ENCODE data around the gene ARL6IP4. TPM values are rescaled to one million over a fixed set of nuclear protein-coding genes. Genes with fewer than 3 reads are reported as not detected.

Gene ARL6IP4
- total RNA-seq, 4 donors from 2014 or later: 123 to 175 (median 156) TPM

GRCh38 chr12:123024819-123025391, 44.4 kb downstream of the ARL6IP4 start:
- ATAC-seq: no peak
- no peaks in the 10 kb centered on the region for H3K27me3 ChIP-seq
- no peaks in the 10 kb centered on the region for H3K9me3 ChIP-seq
- no peaks in the 10 kb centered on the region for H3K4me1 ChIP-seq
- TF ChIP-seq POLR2A (IDR thresholded peaks at IDR 0.05): no peak
- no peak for TF ChIP-seq CTCF (IDR thresholded peaks at IDR 0.05 in 4 of 5, conservative IDR thresholded peaks at IDR 0.05 in 1 of 5)
- H3K27ac ChIP-seq: no peak overlapping the region
- no peak for DNase-seq
- intact Hi-C loops (cut with DNase I; ENCODE audit: low total_unique reads): no loop called here
- H3K4me3 ChIP-seq: no peak overlapping the region
- no peaks in the 10 kb centered on the region for H3K36me3 ChIP-seq
- in situ Hi-C loops (cut with MboI; ENCODE audit: low sequenced_read_pairs in 4 of 4): no loop called here

- Histone ChIP-seq H3K27ac (no peak overlapping the region), H3K4me3 (no peak overlapping the region), H3K9me3 (no peaks in the 10 kb centered on the region), H3K36me3 (no peaks in the 10 kb centered on the region), H3K27me3 (no peaks in the 10 kb centered on the region), H3K4me1 (no peaks in the 10 kb centered on the region)
- TF ChIP-seq CTCF (IDR thresholded peaks at IDR 0.05 in 4 of 5, conservative IDR thresholded peaks at IDR 0.05 in 1 of 5) (no peak), POLR2A (IDR thresholded peaks at IDR 0.05) (no peak)
- DNase-seq (no peak), ATAC-seq (no peak)
- in situ Hi-C loops (cut with MboI; ENCODE audit: low sequenced_read_pairs in 4 of 4): no loop called here
- intact Hi-C loops (cut with DNase I; ENCODE audit: low total_unique reads): no loop called here
Observed at GRCh38 chr12:123026094-123026853, 45.8 kb downstream of the ARL6IP4 start.

- ATAC-seq (no peak), DNase-seq (no peak)
- intact Hi-C loops (cut with DNase I; ENCODE audit: low total_unique reads): no loop called here
- no peak for TF ChIP-seq POLR2A (IDR thresholded peaks at IDR 0.05)
- no peak for TF ChIP-seq CTCF (IDR thresholded peaks at IDR 0.05 in 4 of 5, conservative IDR thresholded peaks at IDR 0.05 in 1 of 5)
- Histone ChIP-seq H3K4me1 (no peaks in the 10 kb centered on the region), H3K36me3 (no peaks in the 10 kb centered on the region), H3K27ac (no peak overlapping the region), H3K27me3 (no peaks in the 10 kb centered on the region), H3K4me3 (no peak overlapping the region), H3K9me3 (no peaks in the 10 kb centered on the region)
- in situ Hi-C loops (cut with MboI; ENCODE audit: low sequenced_read_pairs in 4 of 4): no loop called here
Observed at GRCh38 chr12:123027726-123028445, 47.4 kb downstream of the ARL6IP4 start.

GRCh38 chr12:123028475-123028874, 48.0 kb downstream of the ARL6IP4 start:
- TF ChIP-seq POLR2A (IDR thresholded peaks at IDR 0.05) (no peak), CTCF (IDR thresholded peaks at IDR 0.05 in 4 of 5, conservative IDR thresholded peaks at IDR 0.05 in 1 of 5) (no peak)
- Histone ChIP-seq H3K27me3 (no peaks in the 10 kb centered on the region), H3K4me1 (no peaks in the 10 kb centered on the region), H3K4me3 (no peak overlapping the region), H3K9me3 (no peaks in the 10 kb centered on the region), H3K36me3 (peaks cover 0 to 5% of the 10 kb centered on the region in 2 donors), H3K27ac (no peak overlapping the region)
- ATAC-seq: no peak
- no peak for DNase-seq
- in situ Hi-C loops (cut with MboI; ENCODE audit: low sequenced_read_pairs in 4 of 4): no loop called here
- intact Hi-C loops (cut with DNase I; ENCODE audit: low total_unique reads): no loop called here
